ENCODE measurements around the gene ZC3H7B.

ZC3H7B gene

GRCh38 chr22:41330169-41330568, 28.8 kb downstream of the ZC3H7B start:
- TF ChIP-seq, protein P1, sequence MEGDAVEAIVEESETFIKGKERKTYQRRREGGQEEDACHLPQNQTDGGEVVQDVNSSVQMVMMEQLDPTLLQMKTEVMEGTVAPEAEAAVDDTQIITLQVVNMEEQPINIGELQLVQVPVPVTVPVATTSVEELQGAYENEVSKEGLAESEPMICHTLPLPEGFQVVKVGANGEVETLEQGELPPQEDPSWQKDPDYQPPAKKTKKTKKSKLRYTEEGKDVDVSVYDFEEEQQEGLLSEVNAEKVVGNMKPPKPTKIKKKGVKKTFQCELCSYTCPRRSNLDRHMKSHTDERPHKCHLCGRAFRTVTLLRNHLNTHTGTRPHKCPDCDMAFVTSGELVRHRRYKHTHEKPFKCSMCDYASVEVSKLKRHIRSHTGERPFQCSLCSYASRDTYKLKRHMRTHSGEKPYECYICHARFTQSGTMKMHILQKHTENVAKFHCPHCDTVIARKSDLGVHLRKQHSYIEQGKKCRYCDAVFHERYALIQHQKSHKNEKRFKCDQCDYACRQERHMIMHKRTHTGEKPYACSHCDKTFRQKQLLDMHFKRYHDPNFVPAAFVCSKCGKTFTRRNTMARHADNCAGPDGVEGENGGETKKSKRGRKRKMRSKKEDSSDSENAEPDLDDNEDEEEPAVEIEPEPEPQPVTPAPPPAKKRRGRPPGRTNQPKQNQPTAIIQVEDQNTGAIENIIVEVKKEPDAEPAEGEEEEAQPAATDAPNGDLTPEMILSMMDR (IDR thresholded peaks at IDR 0.05; ENCODE audit: control insufficient read depth, extremely low read depth, insufficient read depth): no peak
- H3K4me3 ChIP-seq (ENCODE audit: low read depth, low read length): no peak overlapping the region
- DNase-seq (ENCODE audit: low read depth): no peak

- no peak for DNase-seq (ENCODE audit: low read depth)
- no peak overlapping the region for H3K4me3 ChIP-seq (ENCODE audit: low read depth, low read length)
- TF ChIP-seq, protein P1 (IDR thresholded peaks at IDR 0.05; ENCODE audit: control insufficient read depth, extremely low read depth, insufficient read depth): no peak
Measured at GRCh38 chr22:41332217-41332939, 31.1 kb downstream of the ZC3H7B start.

- H3K4me3 ChIP-seq (ENCODE audit: low read depth, low read length): no peak overlapping the region
- TF ChIP-seq, protein P1 (IDR thresholded peaks at IDR 0.05; ENCODE audit: control insufficient read depth, extremely low read depth, insufficient read depth): no peak
- DNase-seq (ENCODE audit: low read depth): no peak
Measured at GRCh38 chr22:41333806-41334205, 32.5 kb downstream of the ZC3H7B start.

DNA sequence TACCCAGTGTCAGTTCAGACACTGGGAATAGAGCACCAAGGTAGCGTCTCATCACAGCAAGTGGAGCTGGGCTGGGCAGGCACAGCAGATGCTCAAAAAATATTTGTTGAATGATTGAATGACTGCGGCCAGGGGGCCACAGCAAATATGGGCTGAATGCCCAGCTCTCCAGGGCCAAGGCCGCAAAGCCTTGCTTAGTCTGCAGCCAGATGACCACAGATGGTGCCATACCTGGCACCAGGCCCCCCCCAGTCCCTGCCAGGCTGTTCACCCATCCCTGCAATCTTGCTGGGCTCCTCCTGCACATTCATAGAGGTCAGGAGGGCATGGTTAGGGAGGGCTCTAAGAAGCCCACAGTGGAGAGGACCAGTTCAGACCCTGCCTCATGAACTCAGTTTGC, 32.9 kb downstream of the ZC3H7B start:
- TF ChIP-seq, protein P1 (IDR thresholded peaks at IDR 0.05; ENCODE audit: control insufficient read depth, extremely low read depth, insufficient read depth): no peak
- DNase-seq (ENCODE audit: low read depth): no peak
- no peak overlapping the region for H3K4me3 ChIP-seq (ENCODE audit: low read depth, low read length)

DNA sequence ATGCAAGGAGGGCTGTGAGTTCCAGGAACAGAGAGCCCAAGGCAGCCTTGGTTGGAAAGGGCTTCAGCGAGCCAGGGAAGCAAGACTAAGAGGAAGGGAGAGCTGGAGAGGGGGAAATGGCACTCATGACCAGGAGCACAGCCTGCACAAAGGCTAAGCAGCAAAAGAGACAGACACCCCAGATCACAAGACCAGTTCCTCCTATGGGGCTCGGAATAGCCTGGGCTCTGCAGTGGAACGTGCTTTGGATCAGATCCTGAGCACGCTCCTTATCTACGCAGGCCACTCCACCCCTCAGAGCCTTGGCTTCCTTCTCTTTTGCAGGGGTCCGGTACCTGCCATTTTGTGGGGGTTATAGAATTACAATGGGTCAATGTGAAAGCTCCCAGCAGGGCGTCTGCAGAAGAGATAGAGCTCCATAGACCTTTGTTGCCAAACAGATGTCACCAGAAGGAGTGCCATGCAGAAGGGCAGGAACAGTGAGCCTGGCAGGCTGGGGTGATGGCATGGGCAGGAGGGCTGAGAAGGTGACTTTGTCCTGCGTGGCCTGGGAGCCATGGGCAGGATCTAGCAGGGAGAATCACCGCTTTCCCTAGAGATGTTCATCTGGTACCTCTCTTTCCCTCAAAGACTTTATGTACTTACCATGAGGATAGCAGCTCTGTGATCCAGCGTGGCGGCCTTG, 33.8 kb downstream of the ZC3H7B start:
- DNase-seq (ENCODE audit: low read depth): no peak
- H3K4me3 ChIP-seq (ENCODE audit: low read depth, low read length): no peak overlapping the region
- TF ChIP-seq, protein P1 (IDR thresholded peaks at IDR 0.05; ENCODE audit: control insufficient read depth, extremely low read depth, insufficient read depth): no peak

- no peak overlapping the region for H3K4me3 ChIP-seq (ENCODE audit: low read depth, low read length)
- no peak for DNase-seq (ENCODE audit: low read depth)
- TF ChIP-seq, protein P1 (IDR thresholded peaks at IDR 0.05; ENCODE audit: control insufficient read depth, extremely low read depth, insufficient read depth): no peak
Measured at GRCh38 chr22:41338614-41339212, 37.4 kb downstream of the ZC3H7B start.
